Thyroid gland (tissue), 4 donors: Measurements from ENCODE around the gene PITPNB.

Source experiments
- POLR2A ChIP-seq, 2 donors: fragments of 450-650 bp; IDR thresholded peaks; one replicate each; pipeline ENCODE4 v1.6.1; 2017; ENCODE audit warnings: antibody characterized with exemption in 2 of 2, mild to moderate bottlenecking in 2 of 2, moderate library complexity in 1 of 2
- TF ChIP-seq, protein P1 (sequence below), 6 experiments: fragments of 200-600 bp in 3 of 6; fragments of 450-650 bp in 3 of 6; sonication (generic) in 3 of 6; IDR thresholded peaks; one replicate each; pipeline ENCODE4 v1.5.1; 2016 to 2019; ENCODE audit warnings: antibody characterized with exemption in 6 of 6, mild to moderate bottlenecking in 2 of 6, inconsistent platforms in 1 of 6, moderate library complexity in 1 of 6

GRCh38 chr22:27872488-27872887, 46.6 kb downstream of the PITPNB start:
- TF ChIP-seq, protein P1, sequence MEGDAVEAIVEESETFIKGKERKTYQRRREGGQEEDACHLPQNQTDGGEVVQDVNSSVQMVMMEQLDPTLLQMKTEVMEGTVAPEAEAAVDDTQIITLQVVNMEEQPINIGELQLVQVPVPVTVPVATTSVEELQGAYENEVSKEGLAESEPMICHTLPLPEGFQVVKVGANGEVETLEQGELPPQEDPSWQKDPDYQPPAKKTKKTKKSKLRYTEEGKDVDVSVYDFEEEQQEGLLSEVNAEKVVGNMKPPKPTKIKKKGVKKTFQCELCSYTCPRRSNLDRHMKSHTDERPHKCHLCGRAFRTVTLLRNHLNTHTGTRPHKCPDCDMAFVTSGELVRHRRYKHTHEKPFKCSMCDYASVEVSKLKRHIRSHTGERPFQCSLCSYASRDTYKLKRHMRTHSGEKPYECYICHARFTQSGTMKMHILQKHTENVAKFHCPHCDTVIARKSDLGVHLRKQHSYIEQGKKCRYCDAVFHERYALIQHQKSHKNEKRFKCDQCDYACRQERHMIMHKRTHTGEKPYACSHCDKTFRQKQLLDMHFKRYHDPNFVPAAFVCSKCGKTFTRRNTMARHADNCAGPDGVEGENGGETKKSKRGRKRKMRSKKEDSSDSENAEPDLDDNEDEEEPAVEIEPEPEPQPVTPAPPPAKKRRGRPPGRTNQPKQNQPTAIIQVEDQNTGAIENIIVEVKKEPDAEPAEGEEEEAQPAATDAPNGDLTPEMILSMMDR (IDR thresholded peaks at IDR 0.05), result no peak
- TF ChIP-seq POLR2A (IDR thresholded peaks at IDR 0.05), result no peak
